Measurements from ENCODE around the gene NUP214. TPM values are rescaled to one million over a fixed set of nuclear protein-coding genes. Genes with fewer than 3 reads are reported as not detected.

NUP214 gene
- total and polyA plus RNA-seq, 2 of the 8 experiments (the other 6 are each of a cell fraction or from before 2014, with no cell fraction given), result 28.6 to 50.2 TPM

DNA sequence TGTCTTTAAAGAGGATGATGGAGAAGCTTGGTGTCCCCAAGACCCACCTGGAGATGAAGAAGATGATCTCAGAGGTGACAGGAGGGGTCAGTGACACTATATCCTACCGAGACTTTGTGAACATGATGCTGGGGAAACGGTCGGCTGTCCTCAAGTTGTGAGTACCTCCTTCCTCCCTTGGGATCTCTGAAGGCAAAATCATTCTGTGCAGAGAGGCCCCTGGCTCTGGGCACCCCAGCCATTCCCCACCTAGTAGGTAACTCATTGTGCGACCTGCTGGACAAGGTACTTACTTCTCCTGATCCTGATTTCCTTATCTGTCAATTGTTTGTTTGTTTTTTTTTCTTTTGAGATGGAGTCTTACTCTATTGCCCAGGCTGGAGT is 7.6 kb upstream of the NUP214 start (continued):
- TF ChIP-seq CBX8 (IDR thresholded peaks at IDR 0.05; ENCODE audit: borderline replicate concordance, low read depth, low read length) (no peak), RAD21 (IDR thresholded peaks at IDR 0.05 in 1 of 2, conservative IDR thresholded peaks at IDR 0.05 in 1 of 2; ENCODE audit: low read depth in 2 of 2, low read length in 2 of 2) (no peak)

Data from H1 (cell line).